ENCODE data around the gene ADAMTS4. TPM values are rescaled to one million over a fixed set of nuclear protein-coding genes. Genes with fewer than 3 reads are reported as not detected.

Gene ADAMTS4
- total RNA-seq, 2 experiments from 2014 or later, result 0.82 to 2.1 TPM

- peaks cover 54% of the 10 kb centered on the region for H3K36me3 Mint-ChIP-seq (ENCODE audit: low read depth)
- DNase-seq (no peak), ATAC-seq (no peak)
- no peaks in the 10 kb centered on the region for H3K9me3 Mint-ChIP-seq (ENCODE audit: insufficient read depth)
- no peak overlapping the region for H3K4me3 Mint-ChIP-seq
- H3K27me3 Mint-ChIP-seq (ENCODE audit: low read depth), result no peaks in the 10 kb centered on the region
- no peak overlapping the region for H3K27ac Mint-ChIP-seq
- H3K4me1 Mint-ChIP-seq (ENCODE audit: low read depth), result peaks cover 38% of the 10 kb centered on the region
- ChIA-PET POLR2A (interaction anchor here (0.9 to 2.5 kb wide), 3 partner anchors 10 to 39 kb away, joined by 4 to 9 read pairs (median 4); partner anchors contain the start of gene DEDD), CTCF (interaction anchor here (2.3 kb wide), 1 partner anchor 10 kb away, joined by 12 read pairs; no protein-coding TSS in a partner anchor)
Measured at GRCh38 chr1:161171696-161172095, 27.2 kb downstream of the ADAMTS4 start.

- CTCF ChIA-PET, result interaction anchor here (0.8 to 2.3 kb wide), 2 partner anchors 10 to 54 kb away, joined by 3 to 12 read pairs; partner anchors contain the start of gene TOMM40L
- Mint-ChIP-seq H3K4me1 (ENCODE audit: low read depth) (peaks cover 34% of the 10 kb centered on the region), H3K9me3 (ENCODE audit: insufficient read depth) (no peaks in the 10 kb centered on the region), H3K36me3 (ENCODE audit: low read depth) (peaks cover 53% of the 10 kb centered on the region), H3K27me3 (ENCODE audit: low read depth) (no peaks in the 10 kb centered on the region), H3K27ac (no peak overlapping the region), H3K4me3 (no peak overlapping the region)
- no peak for ATAC-seq
- no peak for DNase-seq
- POLR2A ChIA-PET, result interaction anchor here (0.9 to 2.5 kb wide), 3 partner anchors 10 to 39 kb away, joined by 3 to 9 read pairs (median 4); partner anchors contain the start of genes DEDD and NDUFS2
Measured at GRCh38 chr1:161171191-161171590, 27.7 kb downstream of the ADAMTS4 start.

GRCh38 chr1:161168906-161169305 lies 29.9 kb downstream of the ADAMTS4 start:
- Mint-ChIP-seq H3K27ac (no peak overlapping the region), H3K9me3 (ENCODE audit: insufficient read depth) (no peaks in the 10 kb centered on the region), H3K27me3 (ENCODE audit: low read depth) (no peaks in the 10 kb centered on the region), H3K4me3 (no peak overlapping the region), H3K4me1 (ENCODE audit: low read depth) (peaks cover 30% of the 10 kb centered on the region), H3K36me3 (ENCODE audit: low read depth) (peaks cover 47% of the 10 kb centered on the region)
- POLR2A ChIA-PET, result interaction anchor here (2.1 to 4.3 kb wide), 2 partner anchors 8 to 17 kb away, joined by 6 to 46 read pairs; partner anchors contain the start of gene B4GALT3
- CTCF ChIA-PET, result interaction anchor here (0.6 kb wide), 1 partner anchor 13 kb away, joined by 3 read pairs; no protein-coding TSS in a partner anchor
- no peak for ATAC-seq
- DNase-seq, result no peak

GRCh38 chr1:161166669-161167548 lies 31.9 kb downstream of the ADAMTS4 start:
- CTCF ChIA-PET, result interaction anchor here (0.7 to 4.6 kb wide), 29 partner anchors 9 to 233 kb away, joined by 3 to 40 read pairs (median 7); partner anchors contain the start of genes ADAMTS4, APOA2, ARHGAP30 and B4GALT3
- peak overlapping the region; percentile 90 for H3K4me3 Mint-ChIP-seq
- POLR2A ChIA-PET, result interaction anchor here (0.6 to 4.3 kb wide), 17 partner anchors 8 to 97 kb away, joined by 3 to 51 read pairs (median 9); partner anchors contain the start of genes ADAMTS4, ARHGAP30, B4GALT3 and DEDD
- peaks cover 32% of the 10 kb centered on the region for H3K4me1 Mint-ChIP-seq (ENCODE audit: low read depth)
- no peak for ATAC-seq
- no peaks in the 10 kb centered on the region for H3K27me3 Mint-ChIP-seq (ENCODE audit: low read depth)
- H3K36me3 Mint-ChIP-seq (ENCODE audit: low read depth), result peaks cover 43% of the 10 kb centered on the region
- no peaks in the 10 kb centered on the region for H3K9me3 Mint-ChIP-seq (ENCODE audit: insufficient read depth)
- peak; percentile 34 for DNase-seq
- H3K27ac Mint-ChIP-seq, result peak overlapping the region; percentile 96

- H3K27ac Mint-ChIP-seq, result peak within 1 kb of the TSS; percentile 96
- peak within 1 kb of the TSS; percentile 90 for H3K4me3 Mint-ChIP-seq
- POLR2A ChIA-PET, result interaction anchor here (0.6 to 4.3 kb wide), 21 partner anchors 9 to 224 kb away, joined by 3 to 51 read pairs (median 5); partner anchors contain the start of genes ADAMTS4, ARHGAP30, B4GALT3 and DEDD
- H3K27me3 Mint-ChIP-seq (ENCODE audit: low read depth), result no peaks in the 10 kb centered on the region
- no peaks in the 10 kb centered on the region for H3K9me3 Mint-ChIP-seq (ENCODE audit: insufficient read depth)
- CTCF ChIA-PET, result interaction anchor here (0.6 to 4.6 kb wide), 44 partner anchors 9 to 234 kb away, joined by 3 to 40 read pairs (median 4); partner anchors contain the start of genes ADAMTS4, APOA2, ARHGAP30 and B4GALT3
- peaks cover 36% of the 10 kb centered on the region for H3K4me1 Mint-ChIP-seq (ENCODE audit: low read depth)
- peak; percentile 98 for DNase-seq
- ATAC-seq, result peak; percentile 93
- peaks cover 39% of the 10 kb centered on the region for H3K36me3 Mint-ChIP-seq (ENCODE audit: low read depth)
Measured at GRCh38 chr1:161165742-161166668, 32.8 kb downstream of the ADAMTS4 start, which contains the start of gene PPOX. Gene PPOX (plus strand): TSS chr1:161166426. CDS start chr1:161166848, 422 bp downstream.

GRCh38 chr1:161164901-161165610 lies 33.8 kb downstream of the ADAMTS4 start:
- Mint-ChIP-seq H3K9me3 (ENCODE audit: insufficient read depth) (no peaks in the 10 kb centered on the region), H3K36me3 (ENCODE audit: low read depth) (peaks cover 35% of the 10 kb centered on the region), H3K27me3 (ENCODE audit: low read depth) (no peaks in the 10 kb centered on the region), H3K4me1 (ENCODE audit: low read depth) (peaks cover 46% of the 10 kb centered on the region), H3K27ac (peak overlapping the region; percentile 78), H3K4me3 (peak overlapping the region; percentile 9)
- CTCF ChIA-PET, result interaction anchor here (0.6 to 4.6 kb wide), 31 partner anchors 8 to 225 kb away, joined by 3 to 40 read pairs (median 7); partner anchors contain the start of genes ADAMTS4, APOA2, B4GALT3 and CFAP126
- DNase-seq (no peak), ATAC-seq (no peak)
- POLR2A ChIA-PET, result interaction anchor here (0.6 to 4.3 kb wide), 17 partner anchors 10 to 225 kb away, joined by 3 to 51 read pairs (median 9); partner anchors contain the start of genes ADAMTS4, ARHGAP30, B4GALT3 and DEDD

- Mint-ChIP-seq H3K9me3 (ENCODE audit: insufficient read depth) (no peaks in the 10 kb centered on the region), H3K36me3 (ENCODE audit: low read depth) (peaks cover 41% of the 10 kb centered on the region), H3K27ac (no peak overlapping the region), H3K4me3 (no peak overlapping the region), H3K4me1 (ENCODE audit: low read depth) (peaks cover 54% of the 10 kb centered on the region), H3K27me3 (ENCODE audit: low read depth) (no peaks in the 10 kb centered on the region)
- ATAC-seq (no peak), DNase-seq (no peak)
- CTCF ChIA-PET, result interaction anchor here (4.6 kb wide), 1 partner anchor 218 kb away, joined by 38 read pairs; no protein-coding TSS in a partner anchor
- POLR2A ChIA-PET, result interaction anchor here (4.3 kb wide), 1 partner anchor 9 kb away, joined by 51 read pairs; the partner anchor contains the start of gene UFC1
Measured at GRCh38 chr1:161163793-161164192, 35.1 kb downstream of the ADAMTS4 start.

- ChIA-PET CTCF (interaction anchor here (0.7 to 1.0 kb wide), 2 partner anchors 57 to 63 kb away, joined by 3 to 4 read pairs; partner anchors contain the start of gene TOMM40L), POLR2A (interaction anchor here (1.1 to 1.5 kb wide), 2 partner anchors 9 to 93 kb away, joined by 3 to 7 read pairs; partner anchors contain the start of genes ARHGAP30 and UFC1)
- Mint-ChIP-seq H3K27me3 (ENCODE audit: low read depth) (no peaks in the 10 kb centered on the region), H3K4me1 (ENCODE audit: low read depth) (peaks cover 52% of the 10 kb centered on the region), H3K9me3 (ENCODE audit: insufficient read depth) (no peaks in the 10 kb centered on the region), H3K27ac (peak overlapping the region; percentile 30), H3K36me3 (ENCODE audit: low read depth) (peaks cover 44% of the 10 kb centered on the region), H3K4me3 (no peak overlapping the region)
- DNase-seq, result no peak
- no peak for ATAC-seq
Measured at GRCh38 chr1:161162806-161163205, 36.0 kb downstream of the ADAMTS4 start.

- Mint-ChIP-seq H3K36me3 (ENCODE audit: low read depth) (peaks cover 51% of the 10 kb centered on the region), H3K27ac (no peak overlapping the region), H3K4me3 (no peak overlapping the region), H3K4me1 (ENCODE audit: low read depth) (peaks cover 48% of the 10 kb centered on the region), H3K27me3 (ENCODE audit: low read depth) (no peaks in the 10 kb centered on the region), H3K9me3 (ENCODE audit: insufficient read depth) (no peaks in the 10 kb centered on the region)
- DNase-seq (no peak), ATAC-seq (no peak)
- ChIA-PET POLR2A (interaction anchor here (1.1 to 1.5 kb wide), 2 partner anchors 9 to 92 kb away, joined by 3 to 7 read pairs; partner anchors contain the start of genes ARHGAP30 and UFC1), CTCF (interaction anchor here (0.7 to 1.0 kb wide), 2 partner anchors 58 to 63 kb away, joined by 3 to 4 read pairs; partner anchors contain the start of gene TOMM40L)
Measured at GRCh38 chr1:161162052-161162451, 36.8 kb downstream of the ADAMTS4 start.

- no peak overlapping the region for H3K4me3 Mint-ChIP-seq
- ChIA-PET POLR2A (interaction anchor here (1.1 to 1.5 kb wide), 2 partner anchors 8 to 92 kb away, joined by 3 to 7 read pairs; partner anchors contain the start of genes ARHGAP30 and UFC1), CTCF (interaction anchor here (1.0 kb wide), 1 partner anchor 58 kb away, joined by 3 read pairs; no protein-coding TSS in a partner anchor)
- no peaks in the 10 kb centered on the region for H3K9me3 Mint-ChIP-seq (ENCODE audit: insufficient read depth)
- DNase-seq, result no peak
- no peak overlapping the region for H3K27ac Mint-ChIP-seq
- H3K4me1 Mint-ChIP-seq (ENCODE audit: low read depth), result peaks cover 49% of the 10 kb centered on the region
- ATAC-seq, result no peak
- H3K27me3 Mint-ChIP-seq (ENCODE audit: low read depth), result no peaks in the 10 kb centered on the region
- peaks cover 54% of the 10 kb centered on the region for H3K36me3 Mint-ChIP-seq (ENCODE audit: low read depth)
Measured at GRCh38 chr1:161161652-161162051, 37.2 kb downstream of the ADAMTS4 start.
